GM18505 (cell line): ENCODE data around the gene FFAR4.

Experiments
- ATAC-seq: cut with Tn5 transposase; IDR thresholded peaks from one replicate; pipeline ENCODE4 v1.9.1; 2021; ENCODE audit not compliant: unreplicated experiment
- POLR2A ChIP-seq: IDR thresholded peaks from 4 replicates; pipeline ENCODE4 v1.6.1; 2011; ENCODE audit warnings: borderline replicate concordance; ENCODE audit not compliant: insufficient read depth, insufficient read length; ENCODE audit errors: extremely low read depth

Gene FFAR4

DNA sequence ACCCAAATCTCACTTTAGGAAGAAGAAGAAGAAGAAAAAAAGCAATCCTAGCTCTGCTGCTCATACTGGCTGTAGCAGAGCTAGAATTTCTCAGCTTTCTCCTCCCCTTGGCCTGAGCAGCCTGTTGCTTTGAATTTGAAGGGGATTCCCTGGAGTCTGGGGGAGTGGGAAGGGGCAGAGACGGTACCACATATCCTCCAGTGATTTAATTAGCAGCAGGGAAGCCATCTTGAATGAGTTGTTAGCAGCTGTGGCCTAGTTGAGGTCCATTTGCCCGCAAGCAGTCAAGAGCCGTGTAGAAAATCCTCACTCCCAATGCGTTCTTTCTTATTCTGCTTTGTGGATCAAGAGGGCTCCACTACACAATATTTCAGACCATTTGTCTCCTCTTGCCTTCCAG, 62.4 kb downstream of the FFAR4 start:
- no peak for ATAC-seq
- TF ChIP-seq POLR2A = no peak

- no peak for TF ChIP-seq POLR2A
- no peak for ATAC-seq
These were observed 63.3 kb downstream of the FFAR4 start for GRCh38 chr10:93629647-93630305.

- TF ChIP-seq POLR2A = no peak
- no peak for ATAC-seq
These were observed 64.4 kb downstream of the FFAR4 start for GRCh38 chr10:93630625-93631557.
